Neuronal stem cell (in vitro differentiated cells): ENCODE data around the gene ASZ1.

Experiments
- DNase-seq: peaks from one replicate; pipeline ENCODE4 v3.0.0-alpha.2; 2013; ENCODE audit warnings: low spot score
- H2AFZ ChIP-seq: one replicate; pipeline ENCODE4 v1.6.1; 2013; ENCODE audit warnings: mild to moderate bottlenecking, low read length, inconsistent platforms
- H2AK5ac ChIP-seq: 2 replicates; pipeline ENCODE4 v1.6.1; 2013; ENCODE audit warnings: low read depth, mild to moderate bottlenecking, inconsistent platforms, low read length, moderate library complexity, mixed read lengths
- H2BK120ac ChIP-seq: 2 replicates; pipeline ENCODE4 v1.6.1; 2013; ENCODE audit warnings: low read depth, mild to moderate bottlenecking, inconsistent platforms, low read length, moderate library complexity, mixed read lengths
- H2BK12ac ChIP-seq: one replicate; pipeline ENCODE4 v1.6.1; 2013; ENCODE audit warnings: low read length, inconsistent platforms
- H2BK15ac ChIP-seq: 2 replicates; pipeline ENCODE4 v1.6.1; 2013; ENCODE audit warnings: mild to moderate bottlenecking, low read length, inconsistent platforms, mixed read lengths
- H2BK5ac ChIP-seq: one replicate; pipeline ENCODE4 v1.6.1; 2013; ENCODE audit warnings: inconsistent platforms, mild to moderate bottlenecking, low read length, moderate library complexity
- H3K14ac ChIP-seq: one replicate; pipeline ENCODE4 v1.6.1; 2013; ENCODE audit warnings: low read length, inconsistent platforms
- H3K18ac ChIP-seq: 2 replicates; pipeline ENCODE4 v1.6.1; 2013; ENCODE audit warnings: low read length, inconsistent platforms
- H3K23ac ChIP-seq: 2 replicates; pipeline ENCODE4 v1.6.1; 2013; ENCODE audit warnings: low read depth, mild to moderate bottlenecking, mixed read lengths, low read length, inconsistent platforms; ENCODE audit not compliant: poor library complexity
- H3K27ac ChIP-seq: replicated peaks from 3 replicates; pipeline ENCODE4 v1.5.1; 2013; ENCODE audit warnings: low read length, inconsistent platforms
- H3K27me3 ChIP-seq, 3 experiments: 2 replicates each; pipeline ENCODE4 v1.6.1; 2013; ENCODE audit warnings: low read length in 3 of 3, mild to moderate bottlenecking in 2 of 3, inconsistent platforms in 1 of 3, low read depth in 1 of 3, mixed read lengths in 1 of 3, moderate library complexity in 1 of 3; ENCODE audit not compliant: control insufficient read depth in 3 of 3, insufficient read depth in 3 of 3
- H3K36me3 ChIP-seq, 2 donors: replicated peaks in 1 of 2; 2 replicates each; pipeline ENCODE4 v1.6.1; 2013; ENCODE audit warnings: low read length in 2 of 2; ENCODE audit not compliant: control insufficient read depth in 2 of 2, insufficient read depth in 2 of 2
- H3K4ac ChIP-seq: 2 replicates; pipeline ENCODE4 v1.6.1; 2013; ENCODE audit warnings: inconsistent platforms, mild to moderate bottlenecking, low read length, moderate library complexity
- H3K4me1 ChIP-seq, 2 donors: 1 replicate in 1 of 2; 2 replicates in 1 of 2; pipeline ENCODE4 v1.6.1; 2013; ENCODE audit warnings: low read length in 2 of 2, low read depth in 1 of 2; ENCODE audit not compliant: control insufficient read depth in 2 of 2, insufficient read depth in 1 of 2
- H3K4me2 ChIP-seq: one replicate; pipeline ENCODE4 v1.6.1; 2013; ENCODE audit warnings: mild to moderate bottlenecking, low read length, inconsistent platforms; ENCODE audit not compliant: insufficient read depth, poor library complexity, severe bottlenecking
- H3K4me3 ChIP-seq, 2 donors: 2 replicates each; pipeline ENCODE4 v1.5.1; 2013; ENCODE audit warnings: low read length in 2 of 2, mild to moderate bottlenecking in 2 of 2, inconsistent platforms in 1 of 2, moderate library complexity in 1 of 2
- H3K79me1 ChIP-seq: one replicate; pipeline ENCODE4 v1.6.1; 2013; ENCODE audit warnings: low read depth, mild to moderate bottlenecking, inconsistent platforms, low read length, moderate library complexity
- H3K9ac ChIP-seq: one replicate; pipeline ENCODE4 v1.6.1; 2013; ENCODE audit warnings: mild to moderate bottlenecking, low read depth, low read length, inconsistent platforms; ENCODE audit not compliant: poor library complexity
- H3K9me3 ChIP-seq, 2 donors: replicated peaks in 1 of 2; 2 replicates each; pipeline versions ENCODE3 to v1.6.1; 2013; ENCODE audit warnings: low read length in 2 of 2, mild to moderate bottlenecking in 2 of 2, inconsistent platforms in 1 of 2, low read depth in 1 of 2, mixed read lengths in 1 of 2, moderate library complexity in 1 of 2; ENCODE audit not compliant: control insufficient read depth in 2 of 2, insufficient read depth in 1 of 2
- H4K8ac ChIP-seq: one replicate; pipeline ENCODE4 v1.6.1; 2013; ENCODE audit warnings: low read depth, mild to moderate bottlenecking, inconsistent platforms, low read length, moderate library complexity
- H4K91ac ChIP-seq: one replicate; pipeline ENCODE4 v1.6.1; 2013; ENCODE audit warnings: low read length, low read depth, mild to moderate bottlenecking, inconsistent platforms; ENCODE audit not compliant: poor library complexity
- WGBS, 2 donors: extraction: QIAGEN DNeasy Blood & Tissue Kit; methylation state at CpG; one replicate each; pipeline ENCODE4 v1.1.7; 2013; ENCODE audit warnings: missing lambda C conversion rate in 2 of 2, mixed read lengths in 1 of 2; ENCODE audit not compliant: insufficient read length in 2 of 2, insufficient replicate concordance in 1 of 2; ENCODE audit errors: extremely low coverage in 2 of 2; 5-methylcytosine and 5-hydroxymethylcytosine counted together

The ASZ1 gene

GRCh38 chr7:117347480-117347879 is 79.8 kb downstream of the ASZ1 start:
- H4K8ac ChIP-seq = no peak overlapping the region
- H2BK5ac ChIP-seq = no peak overlapping the region
- no peak overlapping the region for H3K4me3 ChIP-seq
- H3K4me1 ChIP-seq = peaks cover 0 to 2% of the 10 kb centered on the region in 2 donors
- H4K91ac ChIP-seq = no peak overlapping the region
- H3K14ac ChIP-seq = no peak overlapping the region
- H2AK5ac ChIP-seq = no peak overlapping the region
- no peak overlapping the region for H3K4ac ChIP-seq
- no peak overlapping the region for H3K23ac ChIP-seq
- no peak overlapping the region for H2BK120ac ChIP-seq
- H3K27me3 ChIP-seq = no peaks in the 10 kb centered on the region
- no peak overlapping the region for H3K27ac ChIP-seq
- no peak overlapping the region for H2BK12ac ChIP-seq
- no peaks in the 10 kb centered on the region for H3K79me1 ChIP-seq
- H2AFZ ChIP-seq = no peak overlapping the region
- no peak overlapping the region for H2BK15ac ChIP-seq
- no peak overlapping the region for H3K4me2 ChIP-seq
- DNase-seq = no peak
- no peak overlapping the region for H3K18ac ChIP-seq
- H3K9ac ChIP-seq = no peak overlapping the region
- H3K36me3 ChIP-seq = no peaks in the 10 kb centered on the region
- no peaks in the 10 kb centered on the region for H3K9me3 ChIP-seq
- no CpG with 5 or more reads among the region's 6 CpGs for WGBS, 2 donors

- no peaks in the 10 kb centered on the region for H3K27me3 ChIP-seq
Measured at GRCh38 chr7:117346161-117346560, 81.1 kb downstream of the ASZ1 start.

GRCh38 chr7:117338020-117338419 is 89.3 kb downstream of the ASZ1 start:
- Histone ChIP-seq H2BK15ac (no peak overlapping the region), H3K4me1 (no peaks in the 10 kb centered on the region), H3K4me3 (no peak overlapping the region), H3K18ac (no peak overlapping the region), H2AFZ (no peak overlapping the region), H3K23ac (no peak overlapping the region), H3K9me3 (no peaks in the 10 kb centered on the region), H2BK120ac (no peak overlapping the region), H2BK5ac (no peak overlapping the region), H3K27me3 (no peaks in the 10 kb centered on the region), H2AK5ac (no peak overlapping the region), H4K91ac (no peak overlapping the region), H3K27ac (no peak overlapping the region), H3K4me2 (no peak overlapping the region), H3K36me3 (no peaks in the 10 kb centered on the region), H3K79me1 (no peaks in the 10 kb centered on the region), H2BK12ac (no peak overlapping the region), H3K4ac (no peak overlapping the region), H3K14ac (no peak overlapping the region), H4K8ac (no peak overlapping the region), H3K9ac (no peak overlapping the region)
- no CpG with 5 or more reads among the region's 1 CpG for WGBS, 2 donors
- DNase-seq = no peak

More at GRCh38 chr7:117346161-117346560, 81.1 kb downstream of the ASZ1 start:
- no peak overlapping the region for H3K14ac ChIP-seq
- no peak for DNase-seq
- no peak overlapping the region for H3K4ac ChIP-seq
- H3K9ac ChIP-seq = no peak overlapping the region
- H3K36me3 ChIP-seq = no peaks in the 10 kb centered on the region
- H3K4me2 ChIP-seq = no peak overlapping the region
- no peaks in the 10 kb centered on the region for H3K9me3 ChIP-seq
- no peak overlapping the region for H2BK120ac ChIP-seq
- H3K4me3 ChIP-seq = no peak overlapping the region
- H3K18ac ChIP-seq = no peak overlapping the region
- H2AFZ ChIP-seq = no peak overlapping the region
- H4K8ac ChIP-seq = no peak overlapping the region
- H2BK12ac ChIP-seq = no peak overlapping the region
- no peak overlapping the region for H2BK5ac ChIP-seq
- H4K91ac ChIP-seq = no peak overlapping the region
- H3K79me1 ChIP-seq = no peaks in the 10 kb centered on the region
- H3K27ac ChIP-seq = no peak overlapping the region
- peaks cover 0 to 2% of the 10 kb centered on the region in 2 donors for H3K4me1 ChIP-seq
- no peak overlapping the region for H3K23ac ChIP-seq
- no peak overlapping the region for H2BK15ac ChIP-seq
- H2AK5ac ChIP-seq = no peak overlapping the region

- Histone ChIP-seq H2BK12ac (no peak overlapping the region), H2AFZ (no peak overlapping the region), H2BK15ac (no peak overlapping the region), H3K36me3 (no peaks in the 10 kb centered on the region), H3K79me1 (no peaks in the 10 kb centered on the region), H3K4me1 (no peaks in the 10 kb centered on the region), H3K4me2 (no peak overlapping the region), H3K27ac (no peak overlapping the region), H3K9me3 (no peaks in the 10 kb centered on the region), H2AK5ac (no peak overlapping the region), H3K14ac (no peak overlapping the region), H3K23ac (no peak overlapping the region), H3K9ac (no peak overlapping the region), H2BK120ac (no peak overlapping the region), H4K8ac (no peak overlapping the region), H3K27me3 (no peaks in the 10 kb centered on the region), H3K18ac (no peak overlapping the region), H2BK5ac (no peak overlapping the region), H3K4ac (no peak overlapping the region), H3K4me3 (no peak overlapping the region), H4K91ac (no peak overlapping the region)
- no peak for DNase-seq
Measured at GRCh38 chr7:117333168-117333567, 94.1 kb downstream of the ASZ1 start.
